Erythroblast (primary cell): ENCODE results near the gene RAMACL.

ENCODE experiments used
- GATA1 ChIP-seq: IDR thresholded peaks from 2 replicates; pipeline ENCODE4 v1.6.1; 2011; ENCODE audit warnings: low read depth, mild to moderate bottlenecking, control low read depth, low read length, moderate library complexity
- POLR2A ChIP-seq: IDR thresholded peaks from 2 replicates; pipeline ENCODE4 v1.6.1; 2011; ENCODE audit warnings: mild to moderate bottlenecking, low read length

DNA sequence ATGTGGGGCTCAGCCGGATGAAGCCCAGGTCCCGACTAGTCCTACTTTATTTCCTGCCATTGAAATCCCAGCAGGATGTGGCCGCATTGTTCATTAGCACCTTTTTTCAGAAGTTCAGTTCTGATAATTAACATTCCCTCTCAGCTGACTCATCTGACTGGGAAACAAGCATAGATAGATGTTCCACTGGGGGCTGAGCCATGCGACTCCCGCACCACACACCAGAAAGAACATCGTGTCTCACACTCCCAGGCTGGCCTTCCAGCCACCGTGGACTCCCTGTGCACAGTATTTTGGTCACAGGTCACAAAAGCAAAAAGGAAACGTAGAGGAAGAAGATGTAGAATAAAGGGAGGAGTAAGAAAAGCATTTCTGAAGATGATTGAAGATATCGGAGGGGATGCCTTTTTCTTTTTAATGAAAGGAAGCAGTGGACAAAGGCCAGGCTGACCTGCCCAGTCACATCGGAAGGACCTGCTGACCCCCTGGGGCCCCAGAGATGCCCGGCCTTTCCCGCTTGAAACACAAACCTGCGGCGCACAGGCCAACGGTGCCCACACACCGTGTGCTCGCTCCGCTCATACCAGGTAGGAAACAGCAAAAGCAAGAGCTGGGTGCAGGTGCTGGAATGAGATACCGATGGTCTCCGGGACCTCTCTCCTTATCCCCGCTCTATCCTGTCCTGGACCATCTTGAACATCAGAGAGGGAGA, 28.7 kb upstream of the RAMACL start:
- TF ChIP-seq POLR2A, result no peak
- TF ChIP-seq GATA1, result no peak
